Measurements from ENCODE around the gene ADAMTS12. TPM values are rescaled to one million over a fixed set of nuclear protein-coding genes. Genes with fewer than 3 reads are reported as not detected.

The ADAMTS12 gene
- total and polyA plus RNA-seq, 9 of the 15 experiments (the other 6 are each of a cell fraction or from before 2014, with no cell fraction given): 0.11 TPM; not detected in 8

- Histone ChIP-seq H3K9me1 (ENCODE audit: control insufficient read depth, insufficient read depth, low read length) (no peaks in the 10 kb centered on the region), H3K9me3 (replicated peaks; ENCODE audit: control insufficient read depth, insufficient read depth, low read depth, low read length) (no peaks in the 10 kb centered on the region), H3K4me1 (replicated peaks in 1 of 2; ENCODE audit: control insufficient read depth in 2 of 2, insufficient read depth in 2 of 2, low read length in 2 of 2) (no peaks in the 10 kb centered on the region), H3K4me2 (ENCODE audit: insufficient read depth, low read length) (no peak overlapping the region), H3K27ac (ENCODE audit: extremely low read depth, low read depth, low read length) (no peak overlapping the region), H3K27me3 (ENCODE audit: control insufficient read depth in 2 of 2, insufficient read depth in 2 of 2, low read length in 2 of 2) (peaks cover 0 to 8% of the 10 kb centered on the region in 2 experiments; a peak in 2 of 5 replicates), H3K9ac (ENCODE audit: insufficient read depth in 1 of 2, low read depth in 2 of 2, low read length in 2 of 2) (no peak overlapping the region), H3K4me3 (no peak overlapping the region), H3K36me3 (ENCODE audit: control insufficient read depth, insufficient read depth, low read length) (no peaks in the 10 kb centered on the region), H4K20me1 (replicated peaks; ENCODE audit: control insufficient read depth, insufficient read depth, low read length) (no peaks in the 10 kb centered on the region), H3K79me2 (ENCODE audit: control insufficient read depth, insufficient read depth, low read length) (no peaks in the 10 kb centered on the region), H2AFZ (ENCODE audit: low read depth, low read length) (no peak overlapping the region)
- no peak for TF ChIP-seq HES1 (IDR thresholded peaks at IDR 0.05; ENCODE audit: low read depth)
- ATAC-seq (no peak; the same call in 2 of the 3 replicates), FAIRE-seq (no peak), DNase-seq (ENCODE audit: extremely low read depth in 1 of 4, low spot score in 3 of 4) (no peak)
- in situ Hi-C loops (cut with MboI) (no loop called here), intact Hi-C loops (cut with micrococcal nuclease) (no loop called here)
- BruUV-seq (replicated peaks): no TSS peak
- 11% methylated on average over 3 of the region's 3 CpGs for WGBS (ENCODE audit: insufficient coverage, low coverage, missing lambda C conversion rate)
- POLR2A ChIA-PET: interaction anchor here (0.8 kb wide), 1 partner anchor 39 kb away, joined by 3 read pairs; no protein-coding TSS in a partner anchor
- CTCF ChIA-PET (ENCODE audit: low intra/inter-chr PET ratio): interaction anchor here (0.7 kb wide), 1 partner anchor 886 kb away, joined by 3 read pairs; no protein-coding TSS in a partner anchor
These were observed 360.8 kb downstream of the ADAMTS12 start for GRCh38 chr5:33531037-33531298.

GRCh38 chr5:33530183-33531036 lies 361.4 kb downstream of the ADAMTS12 start:
- Histone ChIP-seq H2AFZ (ENCODE audit: low read depth, low read length) (0 out of 2 replicates have a peak overlapping the region, but pooled peaks have one; percentile 33), H3K27ac (ENCODE audit: extremely low read depth, low read depth, low read length) (no peak overlapping the region), H3K4me3 (no peak overlapping the region), H3K4me1 (replicated peaks in 1 of 2; ENCODE audit: control insufficient read depth in 2 of 2, insufficient read depth in 2 of 2, low read length in 2 of 2) (no peaks in the 10 kb centered on the region), H3K36me3 (ENCODE audit: control insufficient read depth, insufficient read depth, low read length) (no peaks in the 10 kb centered on the region), H3K27me3 (ENCODE audit: control insufficient read depth in 2 of 2, insufficient read depth in 2 of 2, low read length in 2 of 2) (peaks cover 0 to 5% of the 10 kb centered on the region in 2 experiments; a peak in 3 of 5 replicates), H3K9me1 (ENCODE audit: control insufficient read depth, insufficient read depth, low read length) (no peaks in the 10 kb centered on the region), H3K79me2 (ENCODE audit: control insufficient read depth, insufficient read depth, low read length) (no peaks in the 10 kb centered on the region), H3K9ac (ENCODE audit: insufficient read depth in 1 of 2, low read depth in 2 of 2, low read length in 2 of 2) (no peak overlapping the region), H4K20me1 (replicated peaks; ENCODE audit: control insufficient read depth, insufficient read depth, low read length) (no peaks in the 10 kb centered on the region), H3K9me3 (replicated peaks; ENCODE audit: control insufficient read depth, insufficient read depth, low read depth, low read length) (no peaks in the 10 kb centered on the region), H3K4me2 (ENCODE audit: insufficient read depth, low read length) (no peak overlapping the region)
- ChIA-PET CTCF (ENCODE audit: low intra/inter-chr PET ratio) (interaction anchor here (0.7 kb wide), 1 partner anchor 887 kb away, joined by 3 read pairs; no protein-coding TSS in a partner anchor), POLR2A (no interaction called here)
- in situ Hi-C loops (cut with MboI): no loop called here
- DNase-seq (ENCODE audit: extremely low read depth in 1 of 4, low spot score in 3 of 4) (peak in 3 of 4 experiments; percentile 15 to 27 (median 27)), ATAC-seq (peak; percentile 89), FAIRE-seq (no peak)
- no TSS peak for BruUV-seq (replicated peaks)
- 2% methylated on average over 10 of the region's 10 CpGs for WGBS (ENCODE audit: insufficient coverage, low coverage, missing lambda C conversion rate)
- intact Hi-C loops (cut with micrococcal nuclease): no loop called here
- TF ChIP-seq CTCF (IDR thresholded peaks at IDR 0.05 in 2 of 3, conservative IDR thresholded peaks at IDR 0.05 in 1 of 3; ENCODE audit: insufficient read depth in 2 of 3, low read depth in 1 of 3, low read length in 3 of 3): peak in 2 of 3 experiments; percentile 14 to 30; a peak in 4 of 6 replicates
- TF ChIP-seq ZNF274 (IDR thresholded peaks at IDR 0.05; ENCODE audit: borderline replicate concordance, low read depth, low read length): no peak
- TF ChIP-seq BCLAF1 (IDR thresholded peaks at IDR 0.05; ENCODE audit: borderline replicate concordance in 1 of 2, control insufficient read depth in 1 of 2, low read depth in 2 of 2, low read length in 1 of 2): no peak
- TF ChIP-seq POLR3G (IDR thresholded peaks at IDR 0.05; ENCODE audit: extremely low read depth, insufficient read length, insufficient replicate concordance): no peak
- TF ChIP-seq FOXK1 (CRISPR knock-in tag; IDR thresholded peaks at IDR 0.05; ENCODE audit: borderline replicate concordance): no peak
